ENCODE data around the gene ANKRD27. TPM values are rescaled to one million over a fixed set of nuclear protein-coding genes. Genes with fewer than 3 reads are reported as not detected.

The ANKRD27 gene
- total and polyA plus RNA-seq, 2 experiments from 2014 or later: 24.3 to 32.6 TPM

DNA sequence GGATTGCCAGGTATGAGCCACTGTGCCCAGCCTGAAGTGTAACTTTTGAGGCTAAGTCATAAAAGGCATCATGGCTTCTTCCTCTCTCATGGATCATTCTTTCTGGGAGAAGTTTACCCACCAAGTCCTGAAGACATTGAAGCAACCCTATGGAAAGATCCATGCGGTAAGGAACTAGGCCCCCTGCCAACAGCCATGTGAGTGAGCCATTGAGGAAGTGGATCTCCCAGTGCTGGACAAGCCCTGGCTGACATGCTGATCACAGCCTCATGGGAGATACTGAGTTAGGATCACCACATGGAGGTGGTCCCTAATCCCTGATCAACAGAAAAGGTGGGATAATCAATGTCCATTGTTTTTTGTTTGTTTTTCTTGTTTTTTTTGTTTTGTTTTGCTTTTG lies 13.3 kb upstream of the ANKRD27 start:
- H3K79me2 ChIP-seq: peaks cover 19% of the 10 kb centered on the region
- no peaks in the 10 kb centered on the region for H3K36me3 ChIP-seq (replicated peaks; ENCODE audit: insufficient read depth, low read depth)
- no peaks in the 10 kb centered on the region for H3K9me2 ChIP-seq (replicated peaks; ENCODE audit: insufficient read depth)
- no peak overlapping the region for H2AFZ ChIP-seq
- H3K27me3 ChIP-seq: no peaks in the 10 kb centered on the region
- TF ChIP-seq, protein P1, sequence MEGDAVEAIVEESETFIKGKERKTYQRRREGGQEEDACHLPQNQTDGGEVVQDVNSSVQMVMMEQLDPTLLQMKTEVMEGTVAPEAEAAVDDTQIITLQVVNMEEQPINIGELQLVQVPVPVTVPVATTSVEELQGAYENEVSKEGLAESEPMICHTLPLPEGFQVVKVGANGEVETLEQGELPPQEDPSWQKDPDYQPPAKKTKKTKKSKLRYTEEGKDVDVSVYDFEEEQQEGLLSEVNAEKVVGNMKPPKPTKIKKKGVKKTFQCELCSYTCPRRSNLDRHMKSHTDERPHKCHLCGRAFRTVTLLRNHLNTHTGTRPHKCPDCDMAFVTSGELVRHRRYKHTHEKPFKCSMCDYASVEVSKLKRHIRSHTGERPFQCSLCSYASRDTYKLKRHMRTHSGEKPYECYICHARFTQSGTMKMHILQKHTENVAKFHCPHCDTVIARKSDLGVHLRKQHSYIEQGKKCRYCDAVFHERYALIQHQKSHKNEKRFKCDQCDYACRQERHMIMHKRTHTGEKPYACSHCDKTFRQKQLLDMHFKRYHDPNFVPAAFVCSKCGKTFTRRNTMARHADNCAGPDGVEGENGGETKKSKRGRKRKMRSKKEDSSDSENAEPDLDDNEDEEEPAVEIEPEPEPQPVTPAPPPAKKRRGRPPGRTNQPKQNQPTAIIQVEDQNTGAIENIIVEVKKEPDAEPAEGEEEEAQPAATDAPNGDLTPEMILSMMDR (IDR thresholded peaks at IDR 0.05; ENCODE audit: poor library complexity): no peak
- TF ChIP-seq EZH2phosphoT487 (IDR thresholded peaks at IDR 0.05; ENCODE audit: low read depth, severe bottlenecking, unreplicated experiment) (no peak), EZH2 (IDR thresholded peaks at IDR 0.05; ENCODE audit: borderline replicate concordance) (no peak)
- no peak overlapping the region for H3K4me2 ChIP-seq
- no peak overlapping the region for H3K27ac ChIP-seq
- no peak for DNase-seq (ENCODE audit: low spot score)
- H3K4me1 ChIP-seq (ENCODE audit: insufficient read depth): peaks cover 18% of the 10 kb centered on the region
- H4K20me1 ChIP-seq (ENCODE audit: insufficient read depth, poor library complexity, severe bottlenecking): no peaks in the 10 kb centered on the region
- no peaks in the 10 kb centered on the region for H3K9me3 ChIP-seq (ENCODE audit: low read depth)
- 95% methylated on average over 1 of the region's 1 CpG for WGBS (ENCODE audit: low lambda C conversion rate, missing lambda C conversion rate)
- H3K4me3 ChIP-seq: no peak overlapping the region

DNA sequence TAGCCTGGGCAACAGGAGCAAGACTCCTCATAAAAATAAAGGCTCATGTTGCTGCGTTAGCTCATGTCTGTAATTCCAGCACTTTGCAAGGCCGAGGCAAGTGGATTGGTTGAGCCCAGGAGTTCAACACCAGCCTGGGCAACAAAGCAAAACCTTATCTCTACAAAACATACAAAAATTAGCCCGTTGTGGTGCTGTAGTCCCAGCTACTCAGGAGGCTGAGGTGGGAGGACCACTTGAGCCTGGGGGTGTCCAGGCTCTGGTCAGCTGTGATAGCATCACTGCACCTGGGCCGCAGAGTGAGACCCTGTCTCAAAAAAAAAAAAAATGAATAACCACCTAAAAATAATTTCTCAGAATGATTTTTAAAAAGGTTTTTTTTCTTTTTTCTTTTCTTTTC lies 12.7 kb upstream of the ANKRD27 start:
- H3K4me2 ChIP-seq: no peak overlapping the region
- no peaks in the 10 kb centered on the region for H3K27me3 ChIP-seq
- no peaks in the 10 kb centered on the region for H4K20me1 ChIP-seq (ENCODE audit: insufficient read depth, poor library complexity, severe bottlenecking)
- DNase-seq (ENCODE audit: low spot score): no peak
- H3K9me2 ChIP-seq (replicated peaks; ENCODE audit: insufficient read depth): no peaks in the 10 kb centered on the region
- no peak overlapping the region for H3K27ac ChIP-seq
- no peaks in the 10 kb centered on the region for H3K9me3 ChIP-seq (ENCODE audit: low read depth)
- peaks cover 13% of the 10 kb centered on the region for H3K79me2 ChIP-seq
- no peak overlapping the region for H2AFZ ChIP-seq
- TF ChIP-seq, protein P1 (IDR thresholded peaks at IDR 0.05; ENCODE audit: poor library complexity): no peak
- TF ChIP-seq EZH2 (IDR thresholded peaks at IDR 0.05; ENCODE audit: borderline replicate concordance): no peak
- no peak for TF ChIP-seq EZH2phosphoT487 (IDR thresholded peaks at IDR 0.05; ENCODE audit: low read depth, severe bottlenecking, unreplicated experiment)
- 85% methylated on average over 4 of the region's 4 CpGs for WGBS (ENCODE audit: low lambda C conversion rate, missing lambda C conversion rate)
- H3K36me3 ChIP-seq (replicated peaks; ENCODE audit: insufficient read depth, low read depth): no peaks in the 10 kb centered on the region
- H3K4me3 ChIP-seq: no peak overlapping the region
- H3K4me1 ChIP-seq (ENCODE audit: insufficient read depth): peaks cover 12% of the 10 kb centered on the region

DNA sequence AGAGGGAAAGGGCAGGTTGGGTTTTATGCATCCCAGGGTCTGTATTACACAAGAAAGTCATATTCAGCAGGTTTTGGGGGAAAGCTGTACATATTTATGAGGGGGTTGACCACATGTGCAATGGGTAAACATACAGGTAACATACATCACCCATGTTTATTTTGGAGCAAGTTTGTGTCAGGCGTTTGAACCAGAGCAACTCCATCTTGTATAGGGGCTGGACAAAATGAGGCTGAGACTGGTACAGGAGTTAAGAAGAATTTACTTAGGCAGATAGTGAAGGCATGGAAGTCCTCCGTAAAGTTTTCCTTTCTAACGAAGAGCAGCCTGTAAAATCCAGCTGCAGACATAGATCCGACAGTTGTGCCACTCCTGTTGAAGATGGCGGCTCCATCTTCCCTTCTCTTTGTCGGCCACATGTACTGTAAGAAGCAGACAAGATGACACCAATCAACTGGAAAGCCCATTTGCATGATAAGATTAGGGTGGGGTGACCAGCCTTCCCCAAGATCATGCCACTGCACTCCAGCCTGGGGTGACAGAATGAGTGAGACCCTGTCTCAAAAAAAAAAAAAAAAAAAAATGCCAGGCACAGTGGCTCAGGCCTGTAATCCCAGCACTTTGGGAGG lies 12.0 kb upstream of the ANKRD27 start:
- no peaks in the 10 kb centered on the region for H3K9me2 ChIP-seq (replicated peaks; ENCODE audit: insufficient read depth)
- no peaks in the 10 kb centered on the region for H3K36me3 ChIP-seq (replicated peaks; ENCODE audit: insufficient read depth, low read depth)
- no peak for DNase-seq (ENCODE audit: low spot score)
- TF ChIP-seq, protein P1 (IDR thresholded peaks at IDR 0.05; ENCODE audit: poor library complexity): no peak
- TF ChIP-seq EZH2 (IDR thresholded peaks at IDR 0.05; ENCODE audit: borderline replicate concordance) (no peak), EZH2phosphoT487 (IDR thresholded peaks at IDR 0.05; ENCODE audit: low read depth, severe bottlenecking, unreplicated experiment) (no peak)
- H3K9me3 ChIP-seq (ENCODE audit: low read depth): no peaks in the 10 kb centered on the region
- no peak overlapping the region for H3K4me3 ChIP-seq
- H3K4me2 ChIP-seq: no peak overlapping the region
- no peak overlapping the region for H2AFZ ChIP-seq
- H3K27ac ChIP-seq: no peak overlapping the region
- 90% methylated on average over 6 of the region's 6 CpGs for WGBS (ENCODE audit: low lambda C conversion rate, missing lambda C conversion rate)
- H3K4me1 ChIP-seq (ENCODE audit: insufficient read depth): peaks cover 6% of the 10 kb centered on the region
- H3K79me2 ChIP-seq: peaks cover 5% of the 10 kb centered on the region
- H4K20me1 ChIP-seq (ENCODE audit: insufficient read depth, poor library complexity, severe bottlenecking): no peaks in the 10 kb centered on the region
- no peaks in the 10 kb centered on the region for H3K27me3 ChIP-seq

Measured in hepatocyte (in vitro differentiated cells).